Body of pancreas (tissue), 4 donors: ENCODE data around the gene TJP1.

Source experiments
- POLR2A ChIP-seq, 3 donors: fragments of 450-650 bp; IDR thresholded peaks; one replicate each; pipeline ENCODE4 v1.6.1; 2016; ENCODE audit warnings: antibody characterized with exemption in 3 of 3, mild to moderate bottlenecking in 2 of 3
- TF ChIP-seq, protein P1 (sequence below), 7 experiments: fragments of 450-650 bp in 4 of 7; fragments of 200-600 bp in 3 of 7; sonication (generic) in 3 of 7; IDR thresholded peaks; one replicate each; pipeline ENCODE4 v1.5.1; 2016 to 2019; ENCODE audit warnings: antibody characterized with exemption in 7 of 7

DNA sequence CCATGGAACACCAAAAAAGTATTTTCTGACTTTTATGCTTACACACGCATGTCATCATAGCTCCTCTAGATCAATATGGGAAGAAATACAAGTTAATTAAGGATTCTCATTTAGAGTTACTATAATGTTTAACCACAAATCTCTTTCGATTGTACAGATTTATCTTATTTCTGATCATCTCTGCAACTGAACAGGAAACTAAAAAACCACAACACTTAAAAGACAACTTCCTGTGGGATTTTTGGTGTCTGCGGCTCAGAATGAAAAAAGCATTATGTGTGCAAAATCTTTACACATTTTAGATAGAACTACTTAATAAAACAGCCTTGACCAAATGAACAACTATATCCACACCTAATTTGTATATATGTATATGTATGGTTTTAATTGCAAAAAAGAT lies 3.0 kb upstream of the TJP1 start:
- TF ChIP-seq, protein P1, sequence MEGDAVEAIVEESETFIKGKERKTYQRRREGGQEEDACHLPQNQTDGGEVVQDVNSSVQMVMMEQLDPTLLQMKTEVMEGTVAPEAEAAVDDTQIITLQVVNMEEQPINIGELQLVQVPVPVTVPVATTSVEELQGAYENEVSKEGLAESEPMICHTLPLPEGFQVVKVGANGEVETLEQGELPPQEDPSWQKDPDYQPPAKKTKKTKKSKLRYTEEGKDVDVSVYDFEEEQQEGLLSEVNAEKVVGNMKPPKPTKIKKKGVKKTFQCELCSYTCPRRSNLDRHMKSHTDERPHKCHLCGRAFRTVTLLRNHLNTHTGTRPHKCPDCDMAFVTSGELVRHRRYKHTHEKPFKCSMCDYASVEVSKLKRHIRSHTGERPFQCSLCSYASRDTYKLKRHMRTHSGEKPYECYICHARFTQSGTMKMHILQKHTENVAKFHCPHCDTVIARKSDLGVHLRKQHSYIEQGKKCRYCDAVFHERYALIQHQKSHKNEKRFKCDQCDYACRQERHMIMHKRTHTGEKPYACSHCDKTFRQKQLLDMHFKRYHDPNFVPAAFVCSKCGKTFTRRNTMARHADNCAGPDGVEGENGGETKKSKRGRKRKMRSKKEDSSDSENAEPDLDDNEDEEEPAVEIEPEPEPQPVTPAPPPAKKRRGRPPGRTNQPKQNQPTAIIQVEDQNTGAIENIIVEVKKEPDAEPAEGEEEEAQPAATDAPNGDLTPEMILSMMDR (IDR thresholded peaks at IDR 0.05) = no peak
- TF ChIP-seq POLR2A (IDR thresholded peaks at IDR 0.05) = no peak
